ENCODE measurements around the gene RHOA.
"Not testable (repeated sequence)": the region's sequence is repeated elsewhere in the genome, so short reads cannot be mapped to it uniquely, and the experiment has no call there.

GRCh38 chr3:49357443-49358216, 54.1 kb downstream of the RHOA start:
- TF ChIP-seq CTCF (conservative IDR thresholded peaks at IDR 0.05 in 1 of 2, IDR thresholded peaks at IDR 0.05 in 1 of 2; ENCODE audit: low read depth in 1 of 2, low read length in 2 of 2); EZH2 (IDR thresholded peaks at IDR 0.05; ENCODE audit: low read length, missing control alignments): not testable (repeated sequence)

Data from fibroblast of lung (primary cell).